Cardiac septum (tissue), 1 donor: ENCODE measurements around the gene IPO11. TPM values are rescaled to one million over a fixed set of nuclear protein-coding genes. Genes with fewer than 3 reads are reported as not detected.

ENCODE experiments used
- DNase-seq: peaks from one replicate; pipeline ENCODE4 v3.0.0-alpha.2; 2020; ENCODE audit warnings: low spot score
- intact Hi-C: fragments of 100-400 bp; cut with DNase I; formaldehyde crosslinking; loops from one replicate; pipeline ENCODE4 v1.14.0; 2022
- total RNA-seq: library from RNA; stranded (reverse); fragmentation: NEBNext Ultra II Directional; extraction: Animal tissue kit (Norgen Biotek cat#: 25700); gene quantifications from one replicate; pipeline ENCODE4 v1.2.1, GENCODE V29; 2021
- donor health status: DM: no; HTN: no; CAD: no.

IPO11 gene
- total RNA-seq, 1 donor from 2014 or later, result 27.4 TPM

DNA sequence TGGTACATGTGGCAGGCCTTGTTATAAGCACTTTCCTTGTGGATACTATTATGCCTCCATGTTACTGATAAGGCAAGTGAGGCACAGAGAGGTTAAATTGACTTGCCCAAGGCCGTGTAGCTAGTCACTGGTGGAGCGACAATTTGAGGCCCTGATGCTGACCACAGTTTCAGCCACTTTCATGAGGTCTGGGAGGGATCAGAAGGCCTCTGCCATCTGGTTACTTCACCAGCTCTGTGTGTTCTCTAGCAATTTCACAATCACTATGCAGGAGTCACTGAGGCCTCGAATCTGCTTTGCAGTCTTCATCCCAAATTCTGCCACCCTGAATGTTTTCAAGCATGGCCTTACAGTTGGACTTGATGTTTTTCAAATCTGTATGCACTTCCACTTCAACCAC, 175.2 kb downstream of the IPO11 start:
- intact Hi-C loops, result no loop called here
- no peak for DNase-seq

DNA sequence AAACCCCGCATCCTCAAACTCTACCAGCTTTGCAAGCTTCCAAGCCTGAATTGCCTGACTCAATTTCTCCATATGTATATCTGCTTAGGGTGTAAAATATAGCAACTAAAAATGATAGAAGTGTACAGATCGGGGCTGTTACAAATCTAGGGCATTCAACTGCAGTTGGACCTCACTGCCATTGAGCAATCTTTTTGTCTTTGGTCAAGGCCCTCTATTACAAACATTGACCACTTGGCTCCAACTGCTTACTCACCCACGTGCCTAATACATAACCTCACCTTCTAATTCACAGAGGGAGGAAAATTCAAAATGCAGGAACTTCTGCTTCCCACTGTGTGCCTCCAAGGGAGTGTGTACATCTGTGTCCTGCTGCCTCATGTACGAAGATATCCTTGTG, 176.1 kb downstream of the IPO11 start:
- intact Hi-C loops, result no loop called here
- no peak for DNase-seq

DNA sequence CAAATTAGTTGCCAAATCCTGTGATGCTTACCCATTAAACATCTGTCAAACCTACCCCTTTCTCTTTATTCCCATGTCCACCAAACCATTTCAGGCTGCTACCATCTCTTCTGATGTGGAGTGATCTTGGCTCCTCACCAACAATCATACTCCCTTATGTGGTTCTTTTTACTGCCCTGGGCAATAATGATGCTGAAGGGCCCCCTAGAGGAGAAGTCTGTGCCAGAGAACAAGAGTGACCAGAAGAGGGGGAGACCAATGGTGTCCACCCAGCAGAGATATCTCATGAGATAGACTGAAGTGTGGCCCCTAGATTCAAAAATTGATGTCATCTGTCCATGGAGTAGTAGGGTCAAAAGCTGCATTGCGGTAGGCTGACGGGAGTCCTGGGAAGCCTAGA, 176.9 kb downstream of the IPO11 start:
- intact Hi-C loops, result no loop called here
- DNase-seq, result no peak

DNA sequence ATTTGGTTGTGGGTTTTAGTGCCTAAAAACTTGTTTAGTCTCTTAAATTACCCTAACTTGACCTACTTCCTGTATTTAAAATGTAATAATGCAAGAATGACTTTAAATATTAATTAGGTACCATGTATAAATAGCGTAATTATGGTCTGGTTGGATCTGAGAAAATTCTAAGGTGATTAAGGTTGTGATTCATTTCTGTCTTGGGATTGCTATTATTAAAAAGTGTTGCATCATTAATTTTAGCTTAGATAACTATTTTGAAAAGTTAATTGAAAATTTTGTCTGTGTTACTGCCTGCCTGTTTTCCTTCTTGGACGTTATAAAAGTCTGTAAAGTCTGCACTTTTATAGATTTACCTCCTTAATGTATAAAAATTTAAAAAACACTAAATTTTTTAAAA, 177.8 kb downstream of the IPO11 start:
- DNase-seq, result no peak
- intact Hi-C loops, result no loop called here

DNA sequence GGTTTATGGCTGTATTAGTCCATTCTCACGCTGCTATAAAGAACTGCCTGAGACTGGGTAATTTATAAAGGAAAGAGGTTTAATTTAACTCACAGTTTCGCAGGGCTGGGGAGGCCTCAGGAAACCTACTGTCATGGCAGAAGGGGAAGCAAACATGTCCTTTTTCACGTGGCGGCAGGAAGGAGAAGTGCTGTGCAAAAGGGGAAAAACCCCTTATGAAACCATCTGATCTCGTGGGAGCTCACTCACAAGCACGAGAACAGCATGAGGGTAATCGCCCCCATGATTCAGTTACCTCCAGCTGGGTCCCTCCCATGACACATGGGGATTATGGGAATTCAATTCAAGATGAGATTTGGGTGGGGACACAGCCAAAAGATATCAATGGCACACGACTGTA, 180.0 kb downstream of the IPO11 start:
- intact Hi-C loops, result no loop called here
- no peak for DNase-seq

DNA sequence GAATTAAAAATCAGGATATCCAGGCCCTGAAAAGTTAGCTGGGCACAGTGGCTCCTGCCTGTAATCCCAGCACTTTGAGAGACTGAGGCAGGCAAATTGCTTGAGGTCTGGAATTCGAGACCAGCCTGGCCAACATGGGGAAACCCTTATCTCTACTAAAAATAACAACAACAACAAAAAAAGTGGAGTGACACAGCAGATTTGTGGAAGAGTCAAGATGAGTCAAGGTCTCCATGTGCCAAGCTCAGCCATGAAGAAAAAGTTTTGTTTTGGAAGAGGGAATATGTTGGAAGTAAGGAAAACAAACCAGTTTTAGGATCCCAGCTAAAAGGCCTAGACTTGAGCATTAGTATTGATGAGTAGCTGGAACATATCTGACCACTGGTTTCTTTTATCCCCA, 180.8 kb downstream of the IPO11 start:
- intact Hi-C loops, result no loop called here
- no peak for DNase-seq

DNA sequence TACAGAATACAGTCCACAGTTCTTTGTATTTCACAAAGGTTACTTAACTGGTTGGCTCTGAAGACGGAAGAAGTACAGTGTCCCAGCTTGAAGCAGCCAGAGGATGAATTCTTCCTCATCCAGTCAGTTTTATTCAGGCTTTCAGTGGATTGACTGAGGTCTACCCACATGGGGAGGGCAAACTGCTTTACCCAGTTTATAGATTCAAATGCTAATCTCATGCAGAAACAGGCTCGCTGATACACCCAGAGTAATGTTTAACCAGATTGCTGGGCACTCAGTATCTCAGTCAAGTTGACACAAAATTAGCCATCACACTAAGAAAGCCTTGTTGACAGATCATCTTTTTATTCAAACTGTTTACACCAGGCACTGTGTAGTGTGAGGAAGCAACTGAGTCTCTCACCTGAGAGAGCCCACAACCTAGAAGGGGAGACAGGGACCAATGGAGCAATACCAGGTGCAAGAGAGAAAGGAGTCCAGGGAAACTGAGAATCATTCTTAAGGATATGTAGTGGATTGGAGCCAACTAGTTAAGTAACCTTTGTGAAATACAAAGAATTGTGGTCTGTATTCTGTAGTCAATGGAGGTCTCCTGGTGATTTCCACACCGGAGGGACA, 181.9 kb downstream of the IPO11 start:
- intact Hi-C loops, result no loop called here

DNA sequence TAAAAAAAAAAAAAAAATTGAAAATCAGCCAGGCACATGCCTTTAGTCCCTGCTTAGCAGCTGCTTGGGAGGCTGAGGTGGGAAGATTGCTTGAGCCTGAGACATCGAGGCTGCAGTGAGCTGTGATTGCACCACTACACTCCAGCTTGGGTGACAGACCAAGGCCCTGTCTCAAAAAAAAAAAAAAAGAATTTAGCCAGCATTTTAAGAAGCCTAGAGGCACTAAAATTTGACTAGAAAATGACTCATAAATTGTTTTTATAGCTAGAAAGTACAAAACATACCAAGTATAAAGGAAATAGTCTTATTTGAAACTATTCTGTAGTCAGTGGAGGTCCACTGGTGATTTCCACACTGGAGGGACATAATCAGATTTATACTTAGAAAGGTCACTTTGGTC, 183.5 kb downstream of the IPO11 start:
- intact Hi-C loops, result no loop called here
- DNase-seq, result no peak

More for the DNA sequence above, 181.9 kb downstream of the IPO11 start:
- DNase-seq, result no peak

DNA sequence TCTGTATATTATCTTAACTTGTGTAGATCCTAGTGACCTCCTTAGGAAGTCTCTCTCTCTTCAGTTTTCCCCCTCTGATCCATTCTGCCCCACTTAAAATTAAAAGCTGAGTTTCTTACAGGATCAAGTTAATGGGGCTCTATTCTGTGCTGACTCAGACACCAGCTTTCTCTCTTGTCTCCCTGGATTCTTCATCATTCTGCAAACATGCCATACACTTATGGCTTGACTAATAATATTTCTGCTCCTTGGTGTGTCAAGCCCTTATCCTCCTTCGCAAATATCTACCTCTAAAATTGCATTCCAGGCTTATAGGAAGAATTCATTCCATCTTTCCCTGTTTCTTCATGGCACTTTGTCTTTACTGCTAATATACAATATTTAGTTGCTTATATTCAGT, 184.1 kb downstream of the IPO11 start:
- DNase-seq, result no peak
- intact Hi-C loops, result no loop called here

DNA sequence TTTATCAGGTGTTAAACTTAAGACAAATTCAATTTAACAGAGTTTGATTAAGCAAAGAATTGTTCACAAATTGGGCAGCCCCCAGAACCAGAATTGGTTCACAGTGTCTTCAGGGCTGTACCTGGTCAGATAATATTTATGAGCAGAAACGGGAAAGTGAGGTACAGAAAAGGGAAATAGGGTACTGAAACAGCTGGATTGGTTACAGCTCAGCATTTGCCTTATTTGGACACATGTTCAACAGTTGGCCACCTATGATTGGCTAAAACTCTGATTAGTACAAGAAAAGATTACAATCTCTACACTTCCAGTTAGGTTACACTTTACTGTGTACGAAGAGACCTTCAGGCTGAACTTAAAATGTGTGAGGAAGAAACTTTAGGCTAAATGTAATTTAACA, 184.8 kb downstream of the IPO11 start:
- intact Hi-C loops, result no loop called here
- DNase-seq, result no peak

DNA sequence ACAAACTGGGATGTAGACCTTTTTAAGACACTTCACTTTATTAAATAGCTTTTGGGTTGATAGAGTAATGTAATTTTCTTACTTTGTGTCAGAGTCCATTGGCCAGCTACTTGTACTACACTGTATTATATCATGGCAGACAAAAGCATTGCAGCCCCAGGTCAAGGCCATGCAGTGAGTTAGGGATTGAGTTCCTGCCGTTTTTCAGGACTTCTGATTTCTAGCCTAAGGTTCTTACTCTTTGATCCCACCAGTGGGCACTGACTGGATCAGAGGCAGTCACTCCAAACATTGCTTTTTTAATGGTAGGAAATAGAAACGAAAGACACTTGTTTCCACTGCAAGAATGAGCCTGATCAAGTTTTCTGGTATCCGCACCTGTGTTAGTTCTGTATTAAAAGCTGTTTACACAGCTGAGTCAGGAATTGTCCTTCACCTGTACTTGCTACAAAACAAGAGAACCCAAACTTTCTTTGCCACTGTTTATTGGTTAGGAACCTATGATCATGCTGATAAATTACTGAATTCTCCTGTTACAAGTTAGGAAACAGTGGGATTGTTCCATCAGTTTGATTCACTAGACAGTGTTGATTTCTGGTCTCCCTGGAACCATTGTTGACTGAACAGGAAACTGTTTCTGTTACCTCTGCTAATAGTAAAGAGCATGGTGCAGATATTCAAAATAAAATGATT, 188.1 kb downstream of the IPO11 start:
- DNase-seq, result no peak
- intact Hi-C loops, result no loop called here

DNA sequence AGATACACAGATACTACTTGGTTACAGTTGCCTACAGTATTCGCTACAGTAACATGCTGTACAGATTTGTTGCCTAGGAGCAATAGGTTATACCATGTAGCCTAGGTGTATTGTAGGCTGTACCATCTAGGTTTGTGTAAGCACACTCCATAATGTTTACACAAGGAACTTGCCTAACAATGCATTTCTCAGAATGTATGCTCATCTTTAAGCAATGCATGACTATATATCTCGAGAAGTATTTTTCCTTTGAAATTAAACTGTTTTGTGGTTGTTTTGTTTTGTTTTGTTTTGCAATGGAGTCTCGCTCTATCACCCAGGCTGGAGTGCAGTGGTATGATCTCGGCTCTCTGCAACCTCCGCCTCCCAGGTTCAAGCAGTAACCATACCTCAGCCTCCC, 191.4 kb downstream of the IPO11 start:
- intact Hi-C loops, result no loop called here
- no peak for DNase-seq

DNA sequence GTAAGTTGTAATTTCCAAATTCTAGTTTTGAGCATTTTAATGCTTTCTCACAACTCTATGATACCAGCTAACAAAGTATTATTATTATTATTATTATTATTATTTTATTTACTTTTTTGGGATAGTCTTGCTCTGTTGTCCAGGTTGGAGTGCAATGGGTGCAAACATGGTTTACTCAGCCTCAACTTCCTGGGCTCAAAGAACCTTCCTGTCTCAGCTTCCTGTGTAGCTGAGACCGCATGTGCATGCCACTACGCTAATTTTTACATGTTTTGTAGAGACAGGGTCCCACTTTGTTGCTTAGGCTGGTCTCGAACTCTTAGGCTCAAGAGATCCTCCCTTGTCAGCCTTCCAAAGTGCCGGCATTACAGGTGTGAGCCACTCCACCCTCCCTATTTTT, 193.1 kb downstream of the IPO11 start:
- intact Hi-C loops, result no loop called here
- no peak for DNase-seq

DNA sequence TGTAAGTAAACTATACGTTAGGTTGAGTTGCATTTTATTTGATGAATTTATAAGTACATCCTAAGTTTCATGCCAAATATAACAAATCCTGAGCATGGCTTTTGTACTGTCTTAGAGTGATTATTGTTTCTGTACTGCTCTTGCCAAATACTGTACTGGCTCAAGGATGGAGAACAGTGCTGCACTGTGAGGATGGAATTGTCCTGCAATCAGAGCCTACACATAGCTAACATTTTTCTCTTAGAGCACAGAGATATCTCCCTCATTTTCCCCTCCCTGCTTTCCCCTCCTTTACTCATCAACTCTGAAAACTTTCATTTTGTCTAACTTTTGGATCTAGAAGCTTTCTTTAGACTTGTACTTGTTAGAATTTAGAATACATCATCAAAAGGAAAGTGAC, 194.3 kb downstream of the IPO11 start:
- no peak for DNase-seq
- intact Hi-C loops, result no loop called here

DNA sequence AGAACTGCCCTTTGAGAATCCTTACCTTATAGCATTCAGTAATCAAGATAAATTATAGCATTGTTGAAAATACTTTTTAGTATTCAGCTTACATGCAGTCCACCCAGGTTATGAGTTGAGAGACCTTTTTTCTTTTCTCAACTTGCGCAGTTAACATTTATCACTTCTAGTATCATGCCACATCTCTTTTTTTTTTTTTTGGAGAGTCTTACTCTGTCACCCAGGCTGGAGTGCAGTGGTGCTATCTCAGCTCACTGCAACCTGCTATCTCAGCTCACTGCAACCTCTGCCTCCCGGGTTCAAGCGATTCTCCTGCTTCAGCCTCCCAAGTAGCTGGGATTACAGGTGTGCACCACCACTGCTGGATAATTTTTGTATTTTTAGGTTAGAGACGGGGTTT, 195.1 kb downstream of the IPO11 start:
- intact Hi-C loops, result no loop called here
- DNase-seq, result no peak

DNA sequence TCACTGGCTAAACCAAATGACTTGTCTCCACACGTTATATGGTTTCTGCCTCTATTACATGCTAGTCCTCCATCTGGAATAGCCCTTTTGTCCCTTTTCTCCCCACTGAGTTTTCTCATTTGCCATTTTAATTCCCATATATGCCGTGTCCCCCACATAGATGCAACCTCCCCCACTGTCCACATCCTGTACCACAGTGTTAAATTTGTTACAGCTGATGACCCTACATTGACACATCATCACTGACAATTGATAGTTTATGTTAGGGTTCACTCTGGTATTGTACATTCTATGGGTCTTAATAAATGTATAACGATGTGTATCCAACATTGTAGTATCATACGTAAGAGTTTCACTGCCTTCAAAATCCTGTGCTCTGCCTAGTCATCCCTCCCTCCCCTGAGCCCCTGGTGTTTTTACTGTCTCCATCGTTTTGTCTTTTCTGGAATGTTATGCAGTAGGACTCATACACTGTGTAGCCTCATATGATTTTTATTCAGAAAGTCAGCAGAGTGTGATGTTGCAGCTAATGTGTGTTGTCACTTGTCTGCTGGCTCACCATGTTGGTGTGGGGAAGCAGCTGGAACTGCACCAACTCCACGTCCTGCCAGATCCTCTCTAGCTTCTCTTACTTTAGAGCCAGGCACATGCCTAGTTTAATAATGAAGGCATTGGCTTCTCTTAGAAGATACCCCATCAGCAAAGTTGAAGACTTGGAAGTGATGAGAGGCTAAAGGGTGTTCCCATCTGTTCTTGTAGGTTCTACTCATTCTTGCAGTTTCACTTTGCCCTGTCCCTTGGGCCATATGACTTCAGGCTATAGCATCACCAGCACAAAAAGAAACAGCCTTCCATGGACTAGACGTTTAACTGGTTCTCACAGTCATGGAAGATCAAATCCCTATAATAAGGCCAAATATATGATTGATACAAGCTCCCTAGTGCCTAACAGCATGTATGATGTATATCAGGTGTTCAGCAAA, 196.3 kb downstream of the IPO11 start:
- no peak for DNase-seq

DNA sequence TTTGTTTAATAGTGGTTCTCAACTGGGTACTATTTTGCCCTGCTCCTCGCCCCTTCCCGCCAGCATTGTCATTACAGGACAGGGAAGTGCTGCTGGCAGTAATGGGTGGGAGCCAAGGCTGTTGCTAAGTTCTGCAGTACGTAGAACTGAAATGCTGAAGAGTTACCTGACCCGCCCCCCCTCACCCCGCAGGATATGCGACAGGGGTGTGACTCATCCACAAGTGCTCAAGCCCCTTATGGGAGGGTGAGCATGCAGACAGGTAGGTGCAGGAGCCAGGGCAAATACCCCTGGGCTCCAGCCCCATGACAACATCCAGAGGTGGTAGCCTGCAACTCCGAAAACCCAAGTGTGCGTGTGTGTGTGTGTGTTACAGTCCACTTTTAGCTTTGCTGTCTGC, 201.8 kb downstream of the IPO11 start:
- intact Hi-C loops, result no loop called here
- DNase-seq, result no peak

More for the DNA sequence above, 196.3 kb downstream of the IPO11 start:
- intact Hi-C loops, result no loop called here

DNA sequence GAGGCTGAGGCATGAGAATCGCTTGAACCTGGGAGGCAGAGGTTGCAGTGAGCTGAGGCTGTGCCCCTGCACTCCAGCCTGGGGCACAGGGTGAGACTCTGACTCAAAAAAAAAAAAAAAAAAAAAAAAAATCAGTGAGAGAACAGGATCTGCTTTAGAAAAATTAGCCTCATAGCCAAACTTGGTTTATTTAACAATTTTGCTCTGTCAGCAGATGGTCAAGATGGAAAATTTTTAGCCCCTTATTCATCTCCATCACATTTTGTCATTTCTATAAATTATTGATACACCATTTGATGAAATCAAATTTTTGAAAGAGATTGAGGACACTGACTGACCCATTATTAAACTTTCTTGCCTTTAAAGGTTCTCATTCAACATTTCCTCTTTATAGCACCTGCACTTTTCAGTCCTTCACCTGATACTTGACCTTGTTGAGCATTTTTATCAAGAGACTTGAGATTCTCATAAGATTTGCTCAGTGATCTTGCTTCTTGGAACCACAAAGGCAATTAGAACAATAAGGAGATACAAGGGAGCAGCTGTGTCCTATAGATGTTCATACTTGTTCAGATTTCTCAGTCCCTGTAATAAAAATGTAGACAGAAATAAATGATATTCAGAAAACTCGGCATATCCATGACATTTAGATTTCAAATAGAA, 204.2 kb downstream of the IPO11 start:
- no peak for DNase-seq
- intact Hi-C loops, result no loop called here

DNA sequence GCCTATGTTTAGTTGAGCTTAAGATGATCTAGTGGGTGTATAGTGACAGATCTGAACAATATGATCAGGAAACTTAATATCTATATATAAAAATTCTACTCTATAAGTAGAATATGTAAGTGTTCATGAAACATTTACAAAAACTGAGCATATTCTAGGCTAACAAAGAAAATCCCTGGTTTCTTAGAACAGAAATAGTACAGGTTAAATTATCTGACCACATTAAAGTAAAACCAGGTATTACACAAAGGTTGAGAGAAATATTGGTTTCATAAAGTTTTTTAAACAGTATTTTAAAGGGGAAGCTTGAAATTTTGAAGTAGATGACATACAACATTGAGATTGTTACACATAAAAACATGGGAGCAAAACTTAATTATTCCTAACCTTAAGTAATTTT, 205.4 kb downstream of the IPO11 start:
- no peak for DNase-seq
- intact Hi-C loops, result no loop called here

DNA sequence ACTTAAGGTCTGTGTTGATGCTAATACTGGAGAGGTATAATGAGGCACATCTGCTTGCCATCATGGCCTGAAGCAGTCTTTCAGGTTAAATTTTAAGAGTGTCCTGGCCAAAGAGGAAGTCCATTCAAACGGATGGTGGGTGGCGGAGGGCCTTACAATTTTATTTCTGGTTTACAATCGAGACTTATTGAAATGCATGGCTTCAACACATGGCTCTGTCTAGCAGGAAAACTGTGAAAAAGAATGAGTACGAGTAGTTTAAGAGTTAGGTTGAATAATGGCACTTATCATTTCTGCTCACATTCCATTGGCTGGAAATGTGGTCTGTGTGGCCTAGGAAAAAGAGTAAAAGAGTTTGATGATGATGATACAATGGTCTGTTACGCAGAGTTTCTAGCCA, 208.2 kb downstream of the IPO11 start:
- DNase-seq, result no peak
- intact Hi-C loops, result loop anchor here (10.0 kb wide), 1 partner anchor 156 kb away; no protein-coding TSS in a partner anchor
